HepG2 (cell line): ENCODE data around the gene RAPGEF5. TPM values are rescaled to one million over a fixed set of nuclear protein-coding genes. Genes with fewer than 3 reads are reported as not detected.

Experiments
- ATAC-seq: fragments of 200-7000 bp; cut with Tn5 transposase; 3 replicates; pipeline ENCODE4 v1.9.1; 2020; ENCODE audit warnings: mild to moderate bottlenecking, moderate library complexity
- BruUV-seq: library from RNA; stranded (reverse); fragments of 400-500 nt; replicated peaks from 2 replicates; lab custom pipeline; 2021; lab: Mats Ljungman, UMichigan
- CTCF ChIA-PET: fragments of 300-600 bp; formaldehyde crosslinking; extraction: SDS; loops from one replicate; lab custom pipeline; 2021; ENCODE audit warnings: low total read pairs, inconsistent platforms, low intra/inter-chr PET ratio; lab: Yijun Ruan, JAX
- POLR2A ChIA-PET: fragments of 350-600 bp; sonication (Branson Sonifier 250); formaldehyde crosslinking; loops from one replicate; lab custom pipeline; 2020; ENCODE audit warnings: antibody characterized with exemption, inconsistent platforms; lab: Yijun Ruan, JAX
- DNase-seq: peaks from one replicate; pipeline ENCODE4 v3.0.0-alpha.2; 2015; ENCODE audit warnings: low spot score
- FAIRE-seq: peaks from 3 replicates; lab custom pipeline; 2011; peaks lifted over from hg19 to GRCh38; lab: Jason Lieb, UNC
- H2AFZ ChIP-seq: one replicate; pipeline ENCODE4 v1.6.1; 2011; ENCODE audit warnings: low read length, inconsistent platforms
- H3K27ac ChIP-seq: fragments of 300-600 bp; 3 replicates; pipeline ENCODE4 v1.8.0; 2011; ENCODE audit warnings: mixed run types, mild to moderate bottlenecking, mixed read lengths, low read length, inconsistent platforms; ENCODE audit not compliant: insufficient read depth; ENCODE audit errors: extremely low read length
- H3K27me3 ChIP-seq, 2 experiments: fragments of 200-600 bp in 1 of 2; 2 replicates in 1 of 2; 3 replicates in 1 of 2; pipeline versions ENCODE4 v1.6.0 to v1.8.0; 2011; ENCODE audit warnings: low read length in 2 of 2, mild to moderate bottlenecking in 2 of 2, moderate library complexity in 2 of 2, inconsistent platforms in 1 of 2; ENCODE audit not compliant: insufficient read depth in 2 of 2, control insufficient read depth in 1 of 2
- H3K36me3 ChIP-seq, 2 experiments: fragments of 200-600 bp in 1 of 2; replicated peaks in 1 of 2; 2 replicates in 1 of 2; 3 replicates in 1 of 2; pipeline versions ENCODE4 v1.5.1 to v1.8.0; 2011; ENCODE audit warnings: low read length in 2 of 2, inconsistent platforms in 1 of 2; ENCODE audit not compliant: insufficient read depth in 2 of 2, control insufficient read depth in 1 of 2
- H3K4me1 ChIP-seq: 2 replicates; pipeline ENCODE4 v1.5.1; 2012; ENCODE audit warnings: low read length, inconsistent platforms; ENCODE audit not compliant: insufficient read depth
- H3K4me2 ChIP-seq: 2 replicates; pipeline ENCODE4 v1.6.0; 2011; ENCODE audit warnings: low read depth, low read length, inconsistent platforms
- H3K4me3 ChIP-seq, 3 experiments: fragments of 200-600 bp in 1 of 3; sonication (generic), shearing (Covaris generic) in 1 of 3; replicated peaks in 1 of 3; 2 replicates each; pipeline ENCODE4 v1.5.1; 2011 to 2016; ENCODE audit warnings: low read length in 3 of 3, inconsistent platforms in 2 of 3, low read depth in 2 of 3, mild to moderate bottlenecking in 2 of 3, control low read depth in 1 of 3, mixed read lengths in 1 of 3; ENCODE audit not compliant: insufficient read depth in 1 of 3
- H3K79me2 ChIP-seq: one replicate; pipeline ENCODE4 v1.6.1; 2011; ENCODE audit warnings: low read length, inconsistent platforms; ENCODE audit not compliant: insufficient read depth
- H3K9ac ChIP-seq: 2 replicates; pipeline ENCODE4 v1.6.0; 2011; ENCODE audit warnings: mild to moderate bottlenecking, low read depth, low read length, inconsistent platforms; ENCODE audit not compliant: insufficient read depth
- H3K9me3 ChIP-seq: 2 replicates; pipeline ENCODE4 v1.5.1; 2012; ENCODE audit warnings: mild to moderate bottlenecking, low read length
- H4K20me1 ChIP-seq: 2 replicates; pipeline ENCODE4 v1.6.0; 2011; ENCODE audit warnings: inconsistent platforms, mild to moderate bottlenecking, low read length, moderate library complexity; ENCODE audit not compliant: insufficient read depth
- ATF1 ChIP-seq: IDR thresholded peaks from 2 replicates; pipeline ENCODE4 v1.6.1; 2016; ENCODE audit warnings: mild to moderate bottlenecking, control low read depth
- HOXD1 ChIP-seq: sonication (generic); formaldehyde crosslinking; IDR thresholded peaks from 2 replicates; pipeline ENCODE4 v1.5.0; 2020; ENCODE audit warnings: missing genetic modification reagents
- NR2C2 ChIP-seq: sonication (generic); formaldehyde crosslinking; IDR thresholded peaks from 2 replicates; pipeline ENCODE4 v1.4.0; 2020; ENCODE audit warnings: missing genetic modification reagents, mild to moderate bottlenecking, moderate library complexity, borderline replicate concordance
- RBM39 ChIP-seq: fragments of 200-400 bp; formaldehyde crosslinking; IDR thresholded peaks from one replicate; pipeline ENCODE4 v1.6.1; 2018; ENCODE audit warnings: antibody characterized with exemption, mild to moderate bottlenecking, low read depth, low read length; ENCODE audit not compliant: poor library complexity, severe bottlenecking
- SOX5 ChIP-seq: IDR thresholded peaks from 2 replicates; pipeline ENCODE4 v1.6.1; 2016; ENCODE audit warnings: borderline replicate concordance
- TSC22D2 ChIP-seq: sonication (generic); formaldehyde crosslinking; IDR thresholded peaks from 2 replicates; pipeline ENCODE4 v1.5.1; 2020; ENCODE audit warnings: missing genetic modification reagents, mild to moderate bottlenecking, borderline replicate concordance
- ZNF136 ChIP-seq: sonication (generic); formaldehyde crosslinking; IDR thresholded peaks from 2 replicates; pipeline ENCODE4 v1.8.1; 2022; ENCODE audit warnings: low read depth, mild to moderate bottlenecking, moderate library complexity, missing genetic modification reagents
- ZNF282 ChIP-seq: fragments of 450-650 bp; IDR thresholded peaks from 2 replicates; pipeline ENCODE4 v1.6.1; 2018; ENCODE audit not compliant: partially characterized antibody
- ZNF496 ChIP-seq: sonication (generic); formaldehyde crosslinking; IDR thresholded peaks from 2 replicates; pipeline ENCODE4 v1.8.1; 2023; ENCODE audit warnings: mild to moderate bottlenecking, moderate library complexity, missing genetic modification reagents; ENCODE audit not compliant: insufficient replicate concordance
- WGBS: methylation state at CpG from one replicate; pipeline ENCODE4 v1.1.6; 2017; ENCODE audit warnings: low lambda C conversion rate; 5-methylcytosine and 5-hydroxymethylcytosine counted together
- in situ Hi-C: cut with HindIII; loops from 2 replicates; pipeline ENCODE4 v1.10.0; 2017; ENCODE audit warnings: low pct_unique_long_range_greater_than_20kb; ENCODE audit not compliant: extremely low pct_ligation_motif_present
- intact Hi-C: fragments of 100-400 bp; cut with micrococcal nuclease; formaldehyde crosslinking; loops from one replicate; pipeline ENCODE4 v1.10.0; 2022; ENCODE audit not compliant: unreplicated experiment
- polyA plus RNA-seq, 8 experiments: library from polyadenylated mRNA; depleted of rRNA in 3 of 8; stranded (reverse) in 7 of 8; unstranded in 1 of 8; fragments of >200 nt; fragmentation: Illumina TruSeq in 4 of 8; extraction: Trizol in 4 of 8; gene quantifications; 2 replicates each; pipeline versions ENCODE4 v1.2.1 to v1.2.3, GENCODE V29; 2011 to 2016; ENCODE audit warnings: low read depth in 4 of 8, missing spikeins in 1 of 8, mixed read lengths in 1 of 8; ENCODE audit not compliant: insufficient read depth in 1 of 8
- total RNA-seq, 5 experiments: library from RNA; depleted of rRNA; stranded (reverse); fragments of >200 nt; fragmentation: Illumina TruSeq; extraction: Trizol; gene quantifications; 2 replicates each; pipeline ENCODE4 v1.2.3, GENCODE V29; 2016; ENCODE audit warnings: low read depth in 1 of 5
- TF ChIP-seq, protein P1 (sequence below): sonication (generic); formaldehyde crosslinking; IDR thresholded peaks from 2 replicates; pipeline ENCODE4 v1.4.0; 2020; ENCODE audit warnings: low read depth, mild to moderate bottlenecking, missing genetic modification reagents
- TF ChIP-seq, protein P2 (sequence below): sonication (generic); formaldehyde crosslinking; conservative IDR thresholded peaks from 2 replicates; pipeline ENCODE4 v1.5.0; 2020; ENCODE audit warnings: missing genetic modification reagents

The RAPGEF5 gene
- total and polyA plus RNA-seq, 2 of the 13 experiments (the other 11 are each of a cell fraction or from before 2014, with no cell fraction given): 17.1 to 23.4 TPM

GRCh38 chr7:22403344-22403743, 46.4 kb upstream of the RAPGEF5 start:
- Histone ChIP-seq H3K4me3 (no peak overlapping the region), H3K27ac (no peak overlapping the region), H3K27me3 (no peaks in the 10 kb centered on the region), H3K4me1 (0 out of 2 replicates have a peak, but pooled peaks cover 5% of the 10 kb centered on the region), H3K9me3 (no peaks in the 10 kb centered on the region), H4K20me1 (no peaks in the 10 kb centered on the region)
- no TSS peak for BruUV-seq
- in situ Hi-C loops (no loop called here), intact Hi-C loops (no loop called here)
- DNase-seq: no peak
- POLR2A ChIA-PET: no interaction called here
- TF ChIP-seq, protein P1, sequence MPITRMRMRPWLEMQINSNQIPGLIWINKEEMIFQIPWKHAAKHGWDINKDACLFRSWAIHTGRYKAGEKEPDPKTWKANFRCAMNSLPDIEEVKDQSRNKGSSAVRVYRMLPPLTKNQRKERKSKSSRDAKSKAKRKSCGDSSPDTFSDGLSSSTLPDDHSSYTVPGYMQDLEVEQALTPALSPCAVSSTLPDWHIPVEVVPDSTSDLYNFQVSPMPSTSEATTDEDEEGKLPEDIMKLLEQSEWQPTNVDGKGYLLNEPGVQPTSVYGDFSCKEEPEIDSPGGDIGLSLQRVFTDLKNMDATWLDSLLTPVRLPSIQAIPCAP (CRISPR knock-in tag): no peak
- TF ChIP-seq RBM39 (no peak), ZNF496 (CRISPR knock-in tag) (no peak), TSC22D2 (CRISPR knock-in tag) (no peak), ZNF136 (no peak), SOX5 (CRISPR knock-in tag) (no peak), NR2C2 (CRISPR knock-in tag) (no peak), ZNF282 (no peak), ATF1 (CRISPR knock-in tag) (no peak), HOXD1 (CRISPR knock-in tag) (no peak)
- TF ChIP-seq, protein P2, sequence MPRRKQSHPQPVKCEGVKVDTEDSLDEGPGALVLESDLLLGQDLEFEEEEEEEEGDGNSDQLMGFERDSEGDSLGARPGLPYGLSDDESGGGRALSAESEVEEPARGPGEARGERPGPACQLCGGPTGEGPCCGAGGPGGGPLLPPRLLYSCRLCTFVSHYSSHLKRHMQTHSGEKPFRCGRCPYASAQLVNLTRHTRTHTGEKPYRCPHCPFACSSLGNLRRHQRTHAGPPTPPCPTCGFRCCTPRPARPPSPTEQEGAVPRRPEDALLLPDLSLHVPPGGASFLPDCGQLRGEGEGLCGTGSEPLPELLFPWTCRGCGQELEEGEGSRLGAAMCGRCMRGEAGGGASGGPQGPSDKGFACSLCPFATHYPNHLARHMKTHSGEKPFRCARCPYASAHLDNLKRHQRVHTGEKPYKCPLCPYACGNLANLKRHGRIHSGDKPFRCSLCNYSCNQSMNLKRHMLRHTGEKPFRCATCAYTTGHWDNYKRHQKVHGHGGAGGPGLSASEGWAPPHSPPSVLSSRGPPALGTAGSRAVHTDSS (CRISPR knock-in tag): no peak
- TF ChIP-seq, all 625 proteins: peak for 0
- H3K9ac ChIP-seq: no peak overlapping the region
- no peak overlapping the region for H3K4me2 ChIP-seq
- no peaks in the 10 kb centered on the region for H3K79me2 ChIP-seq
- 49% methylated on average over 2 of the region's 2 CpGs for whole genome bisulfite sequencing
- no peak overlapping the region for H2AFZ ChIP-seq
- ATAC-seq: no peak
- FAIRE-seq: no peak
- CTCF ChIA-PET: no interaction called here
- H3K36me3 ChIP-seq: no peaks in the 10 kb centered on the region
